Thymus (tissue), 11 donors: Measurements from ENCODE around the gene SPRED2. TPM values are rescaled to one million over a fixed set of nuclear protein-coding genes. Genes with fewer than 3 reads are reported as not detected.
"Not testable (repeated sequence)": the region's sequence is repeated elsewhere in the genome, so short reads cannot be mapped to it uniquely, and the experiment has no call there.

Experiments
- DNase-seq, 9 donors: peaks; one replicate each; pipeline ENCODE4 v3.0.0-alpha.2; 2013; ENCODE audit warnings: low spot score in 9 of 9, low read depth in 6 of 9, missing footprints in 1 of 9
- H3K27ac ChIP-seq, 2 donors: one replicate each; pipeline ENCODE4 v1.5.1; 2013; ENCODE audit warnings: control low read depth in 1 of 2, low read depth in 1 of 2, low read length in 1 of 2, mild to moderate bottlenecking in 1 of 2, moderate library complexity in 1 of 2
- H3K27me3 ChIP-seq, 2 donors: one replicate each; pipeline ENCODE4 v1.5.1; 2013; ENCODE audit warnings: low read length in 1 of 2; ENCODE audit not compliant: control insufficient read depth in 2 of 2, insufficient read depth in 1 of 2
- H3K36me3 ChIP-seq, 2 donors: one replicate each; pipeline ENCODE4 v1.5.1; 2013; ENCODE audit warnings: low read length in 1 of 2, mild to moderate bottlenecking in 1 of 2, moderate library complexity in 1 of 2; ENCODE audit not compliant: control insufficient read depth in 2 of 2, insufficient read depth in 2 of 2
- H3K4me1 ChIP-seq, 2 donors: one replicate each; pipeline ENCODE4 v1.5.1; 2013; ENCODE audit warnings: low read length in 2 of 2; ENCODE audit not compliant: control insufficient read depth in 2 of 2, insufficient read depth in 2 of 2
- H3K4me3 ChIP-seq, 2 donors: one replicate each; pipeline ENCODE4 v1.5.1; 2013; ENCODE audit warnings: low read length in 2 of 2, control low read depth in 1 of 2, mild to moderate bottlenecking in 1 of 2
- H3K9me3 ChIP-seq, 2 donors: one replicate each; pipeline ENCODE4 v1.5.1; 2013; ENCODE audit warnings: low read length in 1 of 2, mild to moderate bottlenecking in 1 of 2; ENCODE audit not compliant: control insufficient read depth in 2 of 2, insufficient read depth in 1 of 2
- WGBS: extraction: QIAGEN DNeasy Blood & Tissue Kit; methylation state at CpG from one replicate; pipeline ENCODE4 v1.1.7; 2013; 5-methylcytosine and 5-hydroxymethylcytosine counted together
- polyA plus RNA-seq: library from polyadenylated mRNA; stranded (reverse); fragments of 200-250 nt; gene quantifications from one replicate; pipeline ENCODE4 v1.2.3, GENCODE V29; 2013
- total RNA-seq: library from RNA; stranded (reverse); fragments of 120-200 nt; gene quantifications from one replicate; pipeline ENCODE4 v1.2.4, GENCODE V29; 2013
- donor health status: healthy.

SPRED2 gene
- total and polyA plus RNA-seq, 2 donors = 7.9 to 17.0 TPM

GRCh38 chr2:65344182-65344581, 88.2 kb downstream of the SPRED2 start:
- Histone ChIP-seq H3K27me3 (no peaks in the 10 kb centered on the region), H3K4me3 (no peak overlapping the region), H3K4me1 (peaks cover 8 to 42% of the 10 kb centered on the region in 2 donors), H3K9me3 (no peaks in the 10 kb centered on the region), H3K27ac (no peak overlapping the region), H3K36me3 (peaks cover 10% of the 10 kb centered on the region in 2 donors)
- no peak for DNase-seq
- 95% methylated on average over 4 of the region's 4 CpGs for WGBS

- H3K36me3 ChIP-seq = peaks cover 10% of the 10 kb centered on the region in 2 donors
- no peaks in the 10 kb centered on the region for H3K9me3 ChIP-seq
- DNase-seq = no peak
- no peak overlapping the region for H3K27ac ChIP-seq
- H3K27me3 ChIP-seq = no peaks in the 10 kb centered on the region
- peaks cover 8 to 38% of the 10 kb centered on the region in 2 donors for H3K4me1 ChIP-seq
- H3K4me3 ChIP-seq = no peak overlapping the region
Observed at GRCh38 chr2:65343386-65343785, 89.0 kb downstream of the SPRED2 start.

- Histone ChIP-seq H3K27me3 (no peaks in the 10 kb centered on the region), H3K36me3 (peaks cover 6 to 8% of the 10 kb centered on the region in 2 donors), H3K4me3 (no peak overlapping the region), H3K27ac (no peak overlapping the region), H3K4me1 (peaks cover 2 to 23% of the 10 kb centered on the region in 2 donors), H3K9me3 (no peaks in the 10 kb centered on the region)
- WGBS = 96% methylated on average over 9 of the region's 9 CpGs
- DNase-seq = no peak
Observed at GRCh38 chr2:65340898-65341681, 91.3 kb downstream of the SPRED2 start.

GRCh38 chr2:65339648-65340047, 92.8 kb downstream of the SPRED2 start:
- H3K4me1 ChIP-seq = peaks cover 2 to 17% of the 10 kb centered on the region in 2 donors
- H3K27ac ChIP-seq = no peak overlapping the region
- H3K9me3 ChIP-seq = no peaks in the 10 kb centered on the region
- no peaks in the 10 kb centered on the region for H3K27me3 ChIP-seq
- H3K36me3 ChIP-seq = peaks cover 8 to 13% of the 10 kb centered on the region in 2 donors
- DNase-seq = no peak
- no peak overlapping the region for H3K4me3 ChIP-seq

GRCh38 chr2:65338830-65339495, 93.4 kb downstream of the SPRED2 start:
- DNase-seq = not testable (repeated sequence)

GRCh38 chr2:65337915-65338314, 94.5 kb downstream of the SPRED2 start:
- peaks cover 2 to 12% of the 10 kb centered on the region in 2 donors for H3K4me1 ChIP-seq
- WGBS = 94% methylated on average over 6 of the region's 11 CpGs
- peaks cover 18 to 23% of the 10 kb centered on the region in 2 donors for H3K36me3 ChIP-seq
- not testable (repeated sequence) for H3K4me3 ChIP-seq, H3K27me3 ChIP-seq, H3K27ac ChIP-seq, H3K9me3 ChIP-seq, DNase-seq

More at GRCh38 chr2:65338830-65339495, 93.4 kb downstream of the SPRED2 start:
- WGBS = 98% methylated on average over 35 of the region's 39 CpGs
- not testable (repeated sequence) for H3K4me3 ChIP-seq, H3K9me3 ChIP-seq, H3K27me3 ChIP-seq, H3K27ac ChIP-seq
- Histone ChIP-seq H3K4me1 (peaks cover 2 to 15% of the 10 kb centered on the region in 2 donors), H3K36me3 (peaks cover 15 to 20% of the 10 kb centered on the region in 2 donors)

- no peaks in the 10 kb centered on the region for H3K27me3 ChIP-seq
- H3K4me1 ChIP-seq = peaks cover 2 to 5% of the 10 kb centered on the region in 2 donors
- H3K4me3 ChIP-seq = no peak overlapping the region
- WGBS = 98% methylated on average over 4 of the region's 4 CpGs
- DNase-seq = no peak
- H3K27ac ChIP-seq = no peak overlapping the region
- no peaks in the 10 kb centered on the region for H3K9me3 ChIP-seq
- peaks cover 35 to 39% of the 10 kb centered on the region in 2 donors for H3K36me3 ChIP-seq
Observed at GRCh38 chr2:65334714-65335113, 97.7 kb downstream of the SPRED2 start.

- no peak for DNase-seq
- Histone ChIP-seq H3K9me3 (no peaks in the 10 kb centered on the region), H3K27ac (peak overlapping the region in 1 of 2 donors; percentile 18), H3K27me3 (no peaks in the 10 kb centered on the region), H3K4me3 (no peak overlapping the region), H3K4me1 (peaks cover 8 to 24% of the 10 kb centered on the region in 2 donors), H3K36me3 (peaks cover 43 to 51% of the 10 kb centered on the region in 2 donors)
- 97% methylated on average over 7 of the region's 7 CpGs for WGBS
Observed at GRCh38 chr2:65331336-65332025, 100.9 kb downstream of the SPRED2 start.

- Histone ChIP-seq H3K27me3 (no peaks in the 10 kb centered on the region), H3K4me3 (no peak overlapping the region), H3K4me1 (peaks cover 22 to 43% of the 10 kb centered on the region in 2 donors), H3K9me3 (no peaks in the 10 kb centered on the region), H3K36me3 (peaks cover 42 to 44% of the 10 kb centered on the region in 2 donors), H3K27ac (peak overlapping the region in 1 of 2 donors; percentile 59)
- peak in 1 of 9 donors; percentile 53 for DNase-seq
- WGBS = 86% methylated on average over 5 of the region's 5 CpGs
Observed at GRCh38 chr2:65329525-65329924, 102.9 kb downstream of the SPRED2 start.
